H1 (cell line): ENCODE data around the gene TBC1D20.

Source experiments
- CBX5 ChIP-seq: fragments of 300-800, 300-1000 bp; sonication (generic); IDR thresholded peaks from 2 replicates; pipeline ENCODE4 v1.7.1; 2016; ENCODE audit warnings: antibody characterized with exemption, low read length, low read depth
- CREB1 ChIP-seq: IDR thresholded peaks from 2 replicates; pipeline ENCODE4 v1.6.1; 2012; ENCODE audit warnings: inconsistent platforms
- CTCF ChIP-seq, 3 experiments: IDR thresholded peaks; 1 replicate in 2 of 3; 2 replicates in 1 of 3; pipeline versions ENCODE4 v1.5.1 to v1.6.1; 2011; ENCODE audit warnings: low read length in 3 of 3, mild to moderate bottlenecking in 3 of 3, inconsistent platforms in 2 of 3, low read depth in 1 of 3, moderate library complexity in 1 of 3; ENCODE audit not compliant: insufficient read depth in 1 of 3; ENCODE audit errors: control extremely low read depth in 1 of 3
- RAD21 ChIP-seq, 2 experiments: IDR thresholded peaks in 1 of 2; conservative IDR thresholded peaks in 1 of 2; 2 replicates each; pipeline ENCODE4 v1.6.1; 2011; ENCODE audit warnings: low read depth in 2 of 2, low read length in 2 of 2, improper control_type of control experiment in 1 of 2, inconsistent platforms in 1 of 2, mild to moderate bottlenecking in 1 of 2, moderate library complexity in 1 of 2
- TEAD4 ChIP-seq: IDR thresholded peaks from 2 replicates; pipeline ENCODE4 v1.6.1; 2012; ENCODE audit warnings: low read depth, low read length, inconsistent platforms, mixed read lengths

GRCh38 chr20:445514-446336 lies 16.6 kb downstream of the TBC1D20 start:
- no peak for TF ChIP-seq CREB1
- no peak for TF ChIP-seq CBX5
- no peak for TF ChIP-seq TEAD4
- no peak for TF ChIP-seq RAD21 (IDR thresholded peaks at IDR 0.05 in 1 of 2, conservative IDR thresholded peaks at IDR 0.05 in 1 of 2; ENCODE audit: low read depth in 2 of 2, low read length in 2 of 2)
- no peak for TF ChIP-seq CTCF (IDR thresholded peaks at IDR 0.05; ENCODE audit: control extremely low read depth in 1 of 3, insufficient read depth in 1 of 3, low read depth in 1 of 3, low read length in 3 of 3)
